NCI-H2029 (cell line): ENCODE measurements around the gene SEC14L3.
A peak's percentile ranks its signal among the peaks of the same experiment; 100 is the strongest.

Experiments
- DNase-seq: peaks from one replicate; lab custom pipeline; 2025; lab: John Stamatoyannopoulos, UW

Gene SEC14L3

DNA sequence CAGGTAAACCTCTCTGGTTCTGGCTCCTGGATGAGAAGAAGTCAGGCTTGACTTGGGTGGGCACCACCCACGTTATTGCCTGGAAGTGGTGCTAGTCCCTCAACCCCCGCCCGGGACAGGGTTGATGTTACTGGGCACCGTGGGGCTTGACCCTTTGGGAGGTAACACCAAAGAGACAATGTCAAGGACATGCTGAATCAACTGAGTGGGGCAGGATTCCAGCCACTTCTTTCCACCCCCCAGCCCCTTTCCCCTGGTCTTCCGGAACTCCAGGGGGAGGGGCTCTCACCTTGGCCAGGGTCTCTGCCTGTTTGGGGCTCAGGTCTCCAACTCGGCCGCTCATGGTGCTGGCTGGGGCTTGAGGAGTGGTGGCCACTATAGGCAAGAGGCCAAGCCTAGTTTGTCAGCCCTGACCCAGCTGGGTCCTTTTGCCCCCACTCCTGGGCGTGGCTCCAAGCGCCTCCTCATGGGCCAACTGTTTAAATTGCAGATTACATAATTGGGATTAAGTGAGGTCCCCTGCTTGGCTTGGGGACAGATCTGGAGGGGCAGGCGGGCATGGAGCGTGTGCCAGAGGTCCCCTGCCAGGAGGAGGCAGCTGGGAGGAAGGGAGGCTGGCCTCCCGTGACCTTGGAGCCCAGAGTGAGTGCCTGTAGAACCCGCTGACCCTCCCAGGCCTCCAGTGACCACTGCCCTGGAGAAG is at the start of gene SEC14L3:
TSS of gene SEC14L3 (minus strand) at position 402 of the 703 bp plus-strand sequence. CDS start at position 343, 59 bp downstream.
- DNase-seq = no peak

DNA sequence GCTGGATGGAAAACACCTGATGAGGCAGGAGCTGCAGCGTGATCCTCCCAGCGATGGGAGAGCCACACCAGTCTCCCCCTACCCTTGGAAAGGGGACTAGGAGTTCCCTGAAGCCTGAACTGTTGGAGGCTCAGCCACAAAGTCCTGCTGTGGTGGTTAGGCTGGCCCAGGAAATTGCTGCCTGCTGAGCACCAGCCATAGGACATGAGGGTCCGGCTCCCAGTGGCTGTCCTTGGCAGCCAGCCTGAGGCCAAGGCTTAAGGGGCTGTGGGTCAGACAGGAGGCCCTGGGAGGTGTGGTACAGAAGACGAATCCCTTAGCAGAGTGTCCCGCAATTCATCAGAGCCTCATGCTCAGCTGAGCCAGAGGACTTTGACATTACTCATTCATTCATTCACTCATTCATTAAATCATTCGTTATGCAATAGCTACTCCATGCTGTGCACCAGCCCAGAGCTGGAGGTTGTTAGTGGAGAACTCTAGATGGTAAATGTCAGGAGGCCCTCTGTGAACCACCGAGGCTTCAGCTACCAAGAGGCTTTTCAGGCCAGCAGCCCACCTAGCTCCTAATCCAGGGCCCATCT is 48.1 kb upstream of the SEC14L3 start:
- DNase-seq = no peak

GRCh38 chr22:30516731-30517130 is 44.9 kb upstream of the SEC14L3 start:
- DNase-seq = no peak

DNA sequence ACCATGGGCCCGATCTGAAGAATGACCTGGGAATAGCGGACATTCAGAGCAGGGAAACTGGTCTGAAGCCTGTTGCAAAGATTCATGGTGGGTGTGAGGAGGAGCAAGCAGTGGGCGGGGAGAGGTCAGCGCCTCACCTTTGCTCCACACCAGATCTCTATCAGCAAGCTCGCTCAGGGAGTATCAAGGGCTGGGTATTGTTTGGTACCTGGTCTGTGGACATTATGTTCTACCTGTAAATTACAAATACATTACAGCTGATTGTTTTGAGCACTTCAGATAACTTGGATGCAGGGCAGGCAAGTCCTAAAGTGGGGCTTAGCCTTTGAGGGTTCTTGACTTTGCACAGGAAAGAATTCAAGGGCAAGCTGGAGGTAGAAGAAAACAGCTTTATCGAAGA is 44.5 kb upstream of the SEC14L3 start:
- DNase-seq = no peak

- DNase-seq = no peak
Measured at GRCh38 chr22:30514252-30514651, 42.4 kb upstream of the SEC14L3 start.

GRCh38 chr22:30513462-30513861 is 41.6 kb upstream of the SEC14L3 start:
- no peak for DNase-seq

DNA sequence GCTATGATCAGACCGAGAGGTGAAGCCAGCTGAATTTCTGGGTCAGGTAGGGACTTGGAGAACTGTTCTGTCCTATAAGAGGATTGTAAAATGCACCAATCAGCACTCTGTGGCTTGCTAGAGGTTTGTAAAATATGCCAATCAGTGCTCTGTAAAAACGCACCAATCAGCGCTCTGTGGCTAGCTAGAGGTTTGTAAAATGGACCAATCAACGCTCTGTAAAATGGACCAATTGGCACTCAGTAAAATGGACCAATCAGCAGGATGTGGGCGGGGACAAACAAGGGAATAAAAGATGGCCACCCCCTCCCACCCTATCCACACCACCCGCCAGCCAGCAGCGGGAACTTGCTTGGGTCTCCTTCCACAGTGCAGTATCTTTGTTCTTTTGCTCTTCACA is 40.1 kb upstream of the SEC14L3 start:
- DNase-seq = no peak

- DNase-seq = peak; percentile 7
Measured at GRCh38 chr22:30511109-30511508, 39.3 kb upstream of the SEC14L3 start.

DNA sequence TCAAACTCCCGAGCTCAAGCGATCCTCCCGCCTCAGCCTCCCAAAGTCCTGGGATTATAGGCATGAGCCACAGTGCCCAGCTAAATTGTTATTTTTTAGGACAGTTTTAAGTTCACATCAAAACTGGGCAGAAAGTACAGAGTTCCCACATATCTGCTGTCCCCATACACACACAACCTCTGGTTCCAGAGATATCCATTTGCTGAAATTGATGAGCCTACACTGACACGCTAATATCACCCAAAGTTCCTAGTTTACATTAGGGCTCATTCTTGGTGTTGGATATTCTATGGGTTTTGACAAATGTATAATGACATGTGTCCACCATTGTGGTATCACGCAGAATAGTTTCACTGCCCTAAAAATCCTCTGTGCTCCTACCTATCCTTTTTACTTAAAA is 36.4 kb upstream of the SEC14L3 start:
- DNase-seq = no peak

DNA sequence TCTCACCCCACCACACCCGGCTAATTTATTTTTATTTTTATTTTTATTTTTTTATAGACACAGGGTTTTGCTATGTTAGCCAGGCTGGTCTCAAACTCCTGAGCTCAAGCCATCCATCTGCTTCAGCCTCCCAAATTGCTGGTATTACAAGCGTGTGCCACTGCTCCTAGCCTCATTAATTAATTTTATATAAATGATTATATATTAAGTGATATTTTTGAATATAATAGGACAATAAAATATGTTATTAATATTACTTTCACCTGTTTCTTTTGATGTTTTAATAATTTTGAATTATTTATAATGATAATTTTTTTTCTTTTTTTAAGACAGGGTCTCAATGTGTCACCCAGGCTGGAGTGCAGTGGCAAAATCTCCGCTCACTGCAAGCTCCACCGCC is 35.9 kb upstream of the SEC14L3 start:
- DNase-seq = no peak

GRCh38 chr22:30506507-30506968 is 34.7 kb upstream of the SEC14L3 start:
- no peak for DNase-seq

DNA sequence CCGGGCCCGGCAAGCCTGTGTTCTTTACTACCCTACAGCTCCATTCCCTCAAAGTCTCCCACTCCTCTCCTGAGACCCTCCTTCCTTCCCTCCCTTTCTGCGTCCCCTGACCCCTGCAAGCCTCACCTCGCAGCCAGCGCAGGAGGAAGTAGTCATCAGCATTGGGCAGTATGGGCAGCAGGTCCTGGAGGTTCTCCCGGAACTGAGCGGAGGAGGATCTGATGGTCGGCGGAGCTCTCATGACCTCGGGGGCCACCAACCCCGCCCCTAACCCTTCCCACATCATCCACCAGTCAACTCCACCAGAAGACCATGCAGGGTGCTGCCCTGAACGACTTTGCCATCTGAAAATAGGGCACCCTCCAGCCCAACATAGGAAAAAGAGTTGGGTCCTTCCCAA is 31.7 kb upstream of the SEC14L3 start:
- no peak for DNase-seq

- no peak for DNase-seq
Measured at GRCh38 chr22:30502911-30503310, 31.1 kb upstream of the SEC14L3 start.

- no peak for DNase-seq
Measured at GRCh38 chr22:30502153-30502552, 30.3 kb upstream of the SEC14L3 start.

DNA sequence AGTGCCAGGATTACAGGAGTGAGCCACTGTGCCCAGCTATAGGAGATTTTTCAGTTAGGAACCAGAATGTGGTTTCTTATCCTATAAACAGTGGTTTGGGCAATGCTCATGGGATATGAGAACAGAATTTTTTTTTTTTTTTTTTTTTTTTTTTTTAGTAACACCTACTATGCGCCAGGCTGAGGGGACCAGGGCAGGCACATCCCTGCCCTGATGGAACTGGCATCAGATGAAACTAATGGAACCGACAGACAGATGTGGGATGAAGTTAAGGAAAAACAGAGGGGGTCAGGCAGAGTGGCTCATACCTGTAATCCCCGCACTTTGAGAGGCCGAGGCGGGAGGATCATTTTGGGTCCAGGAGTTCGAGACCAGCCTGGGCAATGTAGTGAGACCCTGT is 28.8 kb upstream of the SEC14L3 start:
- no peak for DNase-seq

GRCh38 chr22:30497466-30498150 is 25.8 kb upstream of the SEC14L3 start:
- DNase-seq = no peak

DNA sequence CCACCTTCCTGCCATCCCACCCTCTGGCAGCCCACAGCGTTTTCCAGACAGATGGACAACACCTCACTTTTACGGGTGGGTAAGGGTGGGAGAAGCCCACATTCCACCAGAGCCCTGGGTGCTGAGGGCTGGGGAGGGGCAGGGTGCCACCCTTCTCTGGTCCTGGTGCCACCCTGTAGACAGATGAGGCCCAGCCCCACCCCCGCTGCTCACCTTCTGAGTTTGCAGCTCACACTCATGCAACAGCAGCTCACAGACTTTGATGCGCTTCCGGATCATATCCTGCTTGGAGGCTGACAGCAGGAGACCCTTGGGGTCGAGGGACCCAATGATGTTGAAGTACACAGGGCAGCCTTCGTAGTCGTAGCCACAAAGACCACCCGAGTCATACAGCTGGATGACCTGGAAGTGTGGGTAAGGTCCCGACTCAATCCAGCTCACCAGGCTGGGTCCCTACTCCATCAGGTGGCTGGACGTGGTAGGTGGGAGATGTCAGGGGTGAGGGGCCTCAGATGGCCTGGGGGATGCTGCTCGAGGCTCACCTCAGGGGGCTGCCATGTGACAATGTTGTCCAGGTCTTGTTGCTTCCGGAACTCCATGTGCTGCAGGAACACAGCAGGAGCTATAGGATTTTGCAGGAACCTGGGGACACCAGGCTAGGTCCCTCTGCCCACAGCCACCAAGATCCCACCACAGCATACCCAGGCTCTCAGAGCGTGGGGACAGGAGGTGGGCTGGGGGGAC is 23.4 kb upstream of the SEC14L3 start:
- no peak for DNase-seq

DNA sequence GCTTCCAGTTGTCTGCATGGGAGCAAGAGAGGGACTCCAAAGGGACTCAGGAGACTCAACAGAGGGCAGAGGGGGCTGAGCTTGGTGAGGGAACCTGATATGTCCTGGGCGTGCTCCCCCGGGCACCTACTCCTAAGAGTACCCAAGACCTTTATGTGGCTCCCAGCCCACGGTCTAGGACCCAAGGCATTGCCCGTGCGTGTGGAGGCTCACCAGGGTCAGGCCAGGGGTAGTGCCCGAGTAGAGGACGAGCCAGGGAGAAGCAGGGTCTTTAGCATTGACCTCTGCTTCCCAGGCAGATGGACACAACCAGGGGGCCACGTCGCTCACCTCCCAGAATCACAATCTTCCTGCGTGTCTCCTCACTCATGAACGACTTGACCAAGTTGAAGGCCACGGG is 20.3 kb upstream of the SEC14L3 start:
- DNase-seq = no peak

DNA sequence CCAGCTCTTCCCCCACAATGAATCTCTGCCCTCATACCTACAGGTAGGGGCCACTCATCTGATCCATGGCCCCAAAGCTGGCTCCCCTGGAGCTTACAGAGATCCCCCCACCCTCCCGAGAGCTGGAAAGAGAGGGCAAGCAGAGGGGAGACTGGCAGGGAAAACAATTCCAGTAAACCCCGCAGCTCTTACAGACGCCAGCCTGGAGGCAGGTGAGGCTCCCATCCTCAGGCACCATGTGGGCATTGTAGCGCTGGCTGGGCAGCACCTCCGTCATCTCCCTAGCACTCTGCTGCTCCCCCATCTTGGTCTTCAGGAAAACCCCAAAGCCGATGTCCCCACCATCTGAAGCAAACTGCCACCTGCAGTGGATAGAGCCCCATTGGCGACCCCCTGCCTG is 19.6 kb upstream of the SEC14L3 start:
- DNase-seq = no peak

DNA sequence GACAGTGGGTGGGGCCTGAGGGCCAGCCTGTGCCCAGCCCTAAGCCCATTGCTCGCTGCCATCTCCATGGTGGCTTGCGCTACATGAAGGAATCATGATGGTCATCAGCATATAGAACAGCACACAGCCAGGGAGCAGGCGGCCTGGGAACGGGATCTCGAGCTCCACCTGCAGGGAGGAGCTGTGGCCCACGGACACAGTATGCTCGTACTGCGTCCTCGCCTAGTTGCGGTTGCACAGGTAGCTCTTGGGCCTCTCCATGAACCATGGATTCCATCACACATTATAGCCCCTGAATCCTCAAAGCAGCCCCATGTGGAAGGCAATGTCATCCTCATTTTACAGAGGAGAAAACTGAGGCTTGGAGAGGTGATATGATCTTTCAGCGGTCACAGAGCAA is 18.6 kb upstream of the SEC14L3 start:
- no peak for DNase-seq

DNA sequence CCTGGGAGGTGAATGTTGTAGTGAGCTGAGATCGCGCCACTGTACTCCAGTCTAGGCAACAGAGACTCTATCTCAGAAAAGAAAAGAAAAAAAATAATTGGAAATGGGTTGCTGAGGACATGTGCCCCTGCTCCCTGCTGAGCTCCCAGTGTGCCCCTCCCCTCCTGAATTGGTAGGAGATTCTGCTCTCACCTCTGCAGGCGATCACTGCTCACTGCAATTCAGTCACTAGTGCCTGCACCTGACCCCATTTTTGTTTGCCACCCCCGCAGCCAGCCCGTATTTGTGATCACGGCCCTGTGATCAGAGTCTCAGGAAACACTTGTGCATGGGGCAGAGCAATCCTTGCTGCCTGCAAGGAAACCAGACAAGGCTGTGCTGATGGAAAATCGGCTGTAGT is 16.3 kb upstream of the SEC14L3 start:
- DNase-seq = no peak

- DNase-seq = no peak
Measured at GRCh38 chr22:30486661-30487115, 14.9 kb upstream of the SEC14L3 start.

- no peak for DNase-seq
Measured at GRCh38 chr22:30486118-30486517, 14.3 kb upstream of the SEC14L3 start.
